DND-41 (cell line): ENCODE results near the gene IFNG.

Source experiments
- CTCF ChIP-seq: IDR thresholded peaks from 2 replicates; pipeline ENCODE4 v1.5.1; 2012; ENCODE audit warnings: borderline replicate concordance, low read length, moderate library complexity, mild to moderate bottlenecking; ENCODE audit not compliant: poor library complexity, severe bottlenecking; ENCODE audit errors: extremely low read depth
- EZH2 ChIP-seq: IDR thresholded peaks from 3 replicates; pipeline ENCODE4 v1.6.1; 2012; ENCODE audit warnings: borderline replicate concordance, low read depth, mild to moderate bottlenecking, moderate library complexity, low read length, inconsistent platforms; ENCODE audit not compliant: severe bottlenecking

DNA sequence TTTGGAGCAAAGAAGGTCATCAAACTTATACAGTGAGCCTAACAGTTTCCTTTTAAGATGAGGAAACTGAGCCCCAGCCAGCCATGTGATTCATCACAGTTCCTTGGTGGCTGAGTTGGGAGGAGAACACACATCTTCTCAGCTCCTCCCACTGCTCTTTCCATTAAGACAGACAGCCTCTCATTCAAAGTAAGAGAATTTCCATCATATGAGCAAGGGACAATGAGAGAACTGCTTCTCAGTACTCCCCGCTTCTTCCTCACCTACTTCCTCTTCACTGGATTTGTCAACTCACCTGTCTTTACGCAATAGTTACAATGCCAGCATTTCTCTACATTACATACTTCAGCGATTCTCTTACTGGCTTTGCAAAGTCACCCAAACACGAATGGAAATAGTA, 2.2 kb downstream of the IFNG start:
- TF ChIP-seq EZH2: no peak
- TF ChIP-seq CTCF: no peak
